Measurements from ENCODE around the gene DHTKD1.

DNA sequence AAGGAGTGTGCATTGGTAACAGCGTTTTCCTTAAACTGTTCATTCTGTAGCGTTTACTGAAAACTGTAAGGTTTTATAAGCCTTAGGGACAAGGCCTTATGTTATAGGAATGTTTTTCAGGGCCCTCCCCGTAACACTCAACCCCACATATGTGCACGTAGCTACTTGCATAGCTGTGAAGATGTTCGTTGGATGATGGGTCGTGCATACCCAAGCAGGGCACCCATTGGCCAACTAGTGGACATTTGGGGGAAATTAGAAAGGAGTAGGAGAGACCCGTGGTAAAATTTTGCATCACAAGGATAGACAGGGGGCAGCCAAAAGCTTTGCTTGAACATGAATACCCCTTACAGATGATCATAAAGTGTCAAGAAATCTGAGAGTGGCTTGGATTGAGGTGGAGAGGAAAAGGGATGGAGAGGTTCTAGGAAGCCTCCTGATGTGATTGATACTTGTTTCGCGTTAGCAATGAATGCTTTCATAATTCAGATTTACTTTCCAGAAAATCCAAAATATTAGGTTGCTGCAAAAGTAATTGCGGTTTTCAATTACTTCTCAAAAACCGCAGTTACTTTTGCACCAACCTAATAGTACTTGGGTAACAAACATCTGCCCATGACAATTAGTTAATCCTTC lies 61.6 kb downstream of the DHTKD1 start:
- TF ChIP-seq POLR2A (IDR thresholded peaks at IDR 0.05) (no peak), EP300 (IDR thresholded peaks at IDR 0.05) (no peak), CTCF (IDR thresholded peaks at IDR 0.05) (peak in 1 of 3 donors; percentile 13)

All from ovary (tissue), 3 donors.